HEK293 (cell line): ENCODE data around the gene GLG1.

Source experiments
- HIC1 ChIP-seq: fragments of 450-650 bp; formaldehyde crosslinking; IDR thresholded peaks from 2 replicates; pipeline ENCODE4 v1.5.1; 2016; ENCODE audit warnings: missing biosample characterization, missing genetic modification characterization
- KLF16 ChIP-seq: fragments of 450-650 bp; formaldehyde crosslinking; IDR thresholded peaks from 2 replicates; pipeline ENCODE4 v1.5.1; 2017; ENCODE audit warnings: missing biosample characterization, missing genetic modification characterization
- PRDM2 ChIP-seq: fragments of 450-650 bp; formaldehyde crosslinking; IDR thresholded peaks from 2 replicates; pipeline ENCODE4 v1.5.1; 2016; ENCODE audit warnings: missing biosample characterization, missing genetic modification characterization, borderline replicate concordance
- SCRT1 ChIP-seq: fragments of 450-650 bp; formaldehyde crosslinking; IDR thresholded peaks from 2 replicates; pipeline ENCODE4 v1.5.1; 2016; ENCODE audit warnings: missing biosample characterization, missing genetic modification characterization, borderline replicate concordance
- TRIM28 ChIP-seq: IDR thresholded peaks from 2 replicates; pipeline ENCODE4 v1.6.1; 2011; ENCODE audit warnings: low read length, control low read depth, borderline replicate concordance
- ZFP41 ChIP-seq: fragments of 450-650 bp; formaldehyde crosslinking; IDR thresholded peaks from 2 replicates; pipeline ENCODE4 v1.5.1; 2016; ENCODE audit warnings: missing biosample characterization, missing genetic modification characterization, borderline replicate concordance
- ZNF175 ChIP-seq: fragments of 450-650 bp; formaldehyde crosslinking; IDR thresholded peaks from 2 replicates; pipeline ENCODE4 v1.5.1; 2016; ENCODE audit warnings: missing biosample characterization, missing genetic modification characterization
- ZNF292 ChIP-seq: fragments of 450-650 bp; formaldehyde crosslinking; IDR thresholded peaks from 2 replicates; pipeline ENCODE4 v1.5.1; 2016; ENCODE audit warnings: low read depth, missing biosample characterization, missing genetic modification characterization, borderline replicate concordance
- ZNF354C ChIP-seq: fragments of 450-650 bp; formaldehyde crosslinking; IDR thresholded peaks from 2 replicates; pipeline ENCODE4 v1.5.1; 2016; ENCODE audit warnings: missing biosample characterization, missing genetic modification characterization, low read depth, borderline replicate concordance
- ZNF398 ChIP-seq: fragments of 450-650 bp; formaldehyde crosslinking; IDR thresholded peaks from 2 replicates; pipeline ENCODE4 v1.5.1; 2017; ENCODE audit warnings: missing biosample characterization, missing genetic modification characterization
- ZNF423 ChIP-seq: fragments of 450-650 bp; formaldehyde crosslinking; IDR thresholded peaks from 2 replicates; pipeline ENCODE4 v1.5.1; 2016; ENCODE audit warnings: missing biosample characterization, missing genetic modification characterization
- ZNF48 ChIP-seq: fragments of 450-650 bp; formaldehyde crosslinking; IDR thresholded peaks from 2 replicates; pipeline ENCODE4 v1.5.1; 2016; ENCODE audit warnings: missing biosample characterization, missing genetic modification characterization
- ZNF488 ChIP-seq: fragments of 450-650 bp; formaldehyde crosslinking; IDR thresholded peaks from 2 replicates; pipeline ENCODE4 v1.5.1; 2016; ENCODE audit warnings: missing biosample characterization, missing genetic modification characterization
- ZNF510 ChIP-seq: fragments of 450-650 bp; formaldehyde crosslinking; IDR thresholded peaks from 2 replicates; pipeline ENCODE4 v1.5.1; 2018; ENCODE audit warnings: mild to moderate bottlenecking, missing genetic modification characterization, missing biosample characterization; ENCODE audit not compliant: insufficient replicate concordance
- ZNF513 ChIP-seq: fragments of 450-650 bp; IDR thresholded peaks from 2 replicates; pipeline ENCODE4 v1.5.1; 2018; ENCODE audit warnings: missing biosample characterization, missing genetic modification characterization
- ZNF514 ChIP-seq: fragments of 450-650 bp; formaldehyde crosslinking; IDR thresholded peaks from 2 replicates; pipeline ENCODE4 v1.5.1; 2016; ENCODE audit warnings: missing biosample characterization, missing genetic modification characterization
- ZNF626 ChIP-seq: fragments of 450-650 bp; sonication (Bioruptor Pico); formaldehyde crosslinking; IDR thresholded peaks from 2 replicates; pipeline ENCODE4 v1.5.1; 2018; ENCODE audit warnings: missing biosample characterization, missing genetic modification characterization, inconsistent platforms
- ZNF704 ChIP-seq: fragments of 450-650 bp; formaldehyde crosslinking; IDR thresholded peaks from 2 replicates; pipeline ENCODE4 v1.5.1; 2016; ENCODE audit warnings: missing biosample characterization, missing genetic modification characterization
- ZNF777 ChIP-seq: fragments of 450-650 bp; formaldehyde crosslinking; IDR thresholded peaks from 2 replicates; pipeline ENCODE4 v1.5.1; 2017; ENCODE audit warnings: missing biosample characterization, missing genetic modification characterization, borderline replicate concordance

Gene GLG1

GRCh38 chr16:74487634-74488495, 119.0 kb downstream of the GLG1 start (continued):
- TF ChIP-seq ZNF510 (tag by site-specific recombination) (no peak), ZNF292 (no peak), ZNF704 (no peak), SCRT1 (tag by site-specific recombination) (no peak), TRIM28 (peak; percentile 52; the same call in 1 of the 2 replicates), HIC1 (tag by site-specific recombination) (peak; percentile 46; the same call in 1 of the 2 replicates), ZNF488 (no peak), ZNF398 (tag by site-specific recombination) (no peak), ZNF423 (tag by site-specific recombination) (no peak), ZNF777 (tag by site-specific recombination) (no peak), KLF16 (tag by site-specific recombination) (no peak), ZNF514 (no peak), ZNF48 (tag by site-specific recombination) (no peak), ZNF513 (no peak), PRDM2 (no peak), ZNF175 (tag by site-specific recombination) (no peak), ZNF354C (no peak), ZFP41 (no peak), ZNF626 (no peak)
